Measurements from ENCODE around the gene PTMA.
"Not testable (repeated sequence)": the region's sequence is repeated elsewhere in the genome, so short reads cannot be mapped to it uniquely, and the experiment has no call there.

Gene PTMA

GRCh38 chr2:231696004-231696367, 12.3 kb upstream of the PTMA start:
- FAIRE-seq, result peak; percentile 46

- no peak for FAIRE-seq
Measured at GRCh38 chr2:231699006-231699405, 9.3 kb upstream of the PTMA start.

- FAIRE-seq, result no peak
Measured at GRCh38 chr2:231701456-231702373, 6.6 kb upstream of the PTMA start.

GRCh38 chr2:231704017-231704416, 4.3 kb upstream of the PTMA start:
- no peak for FAIRE-seq

- FAIRE-seq, result peak; percentile 84
Measured at GRCh38 chr2:231706731-231707624, 1.3 kb upstream of the PTMA start.

GRCh38 chr2:231707625-231707926, 749 bp upstream of the PTMA start:
- FAIRE-seq, result no peak

GRCh38 chr2:231708773-231709635, 679 bp downstream of the PTMA start:
- FAIRE-seq, result no peak

GRCh38 chr2:231709636-231709980, 1.3 kb downstream of the PTMA start:
- no peak for FAIRE-seq

- FAIRE-seq, result no peak
Measured at GRCh38 chr2:231709981-231710798, 1.9 kb downstream of the PTMA start.

GRCh38 chr2:231710799-231711676, 2.7 kb downstream of the PTMA start:
- FAIRE-seq, result no peak

GRCh38 chr2:231711677-231712450, 3.5 kb downstream of the PTMA start:
- no peak for FAIRE-seq

- not testable (repeated sequence) for FAIRE-seq
Measured at GRCh38 chr2:231712451-231713021, 4.2 kb downstream of the PTMA start.

GRCh38 chr2:231713406-231713729, 5.0 kb downstream of the PTMA start:
- not testable (repeated sequence) for FAIRE-seq

GRCh38 chr2:231713730-231714638, 5.7 kb downstream of the PTMA start:
- no peak for FAIRE-seq

- FAIRE-seq, result no peak
Measured at GRCh38 chr2:231714639-231715498, 6.5 kb downstream of the PTMA start.

- no peak for FAIRE-seq
Measured at GRCh38 chr2:231715499-231715837, 7.1 kb downstream of the PTMA start.

GRCh38 chr2:231715988-231716616, 7.8 kb downstream of the PTMA start:
- FAIRE-seq, result no peak
